Right lobe of liver (tissue), 6 donors: Measurements from ENCODE around the gene LRRC10. TPM values are rescaled to one million over a fixed set of nuclear protein-coding genes. Genes with fewer than 3 reads are reported as not detected.

Experiments used
- ATAC-seq, 4 donors: fragments of 200-7000 bp; cut with Tn5 transposase; one replicate each; pipeline ENCODE4 v1.9.1; 2020; ENCODE audit warnings: mild to moderate bottlenecking in 4 of 4, moderate library complexity in 4 of 4
- DNase-seq, 3 donors: peaks; one replicate each; pipeline ENCODE4 v3.0.0-alpha.2; 2020
- H3K27ac ChIP-seq, 3 donors: fragments of 200-600 bp; one replicate each; pipeline ENCODE4 v1.8.0; 2022
- H3K27me3 ChIP-seq, 2 donors: fragments of 200-600 bp; one replicate each; pipeline ENCODE4 v1.8.0; 2022
- H3K36me3 ChIP-seq, 4 donors: fragments of 200-600 bp; sonication (generic) in 1 of 4; one replicate each; pipeline versions ENCODE4 v1.5.1 to v1.8.0; 2017 to 2022; ENCODE audit warnings: control low read depth in 1 of 4
- H3K4me1 ChIP-seq, 4 donors: fragments of 200-600 bp; sonication (generic) in 1 of 4; one replicate each; pipeline versions ENCODE4 v1.5.1 to v1.8.0; 2017 to 2022; ENCODE audit warnings: control low read depth in 1 of 4
- H3K4me3 ChIP-seq, 3 donors: fragments of 200-600 bp; one replicate each; pipeline ENCODE4 v1.8.0; 2022
- H3K9me3 ChIP-seq, 4 donors: fragments of 200-600 bp; sonication (generic) in 1 of 4; one replicate each; pipeline versions ENCODE4 v1.5.1 to v1.8.0; 2017 to 2022; ENCODE audit warnings: control low read depth in 1 of 4
- POLR2A ChIP-seq: fragments of 450-650 bp; IDR thresholded peaks from one replicate; pipeline ENCODE4 v1.6.1; 2017; ENCODE audit warnings: antibody characterized with exemption, mild to moderate bottlenecking
- WGBS: methylation state at CpG from one replicate; pipeline ENCODE4 v1.1.6; 2018; ENCODE audit warnings: low coverage, low lambda C conversion rate; ENCODE audit not compliant: insufficient coverage; ENCODE audit errors: missing lambda C conversion rate; 5-methylcytosine and 5-hydroxymethylcytosine counted together
- intact Hi-C, 2 donors: fragments of 100-400 bp; cut with DNase I; formaldehyde crosslinking; loops; one replicate each; pipeline versions ENCODE4 v1.11.2 to v1.14.1; 2022
- total RNA-seq, 6 experiments: library from RNA; depleted of rRNA in 2 of 6; stranded (reverse); fragments of >200 nt in 2 of 6; fragmentation: NEBNext Ultra II Directional in 3 of 6; extraction: Animal tissue kit (Norgen Biotek cat#: 25700) in 3 of 6; gene quantifications; one replicate each; pipeline versions ENCODE4 v1.1.0 to v1.2.4, GENCODE V29; 2016 to 2023
- TF ChIP-seq, protein P1 (sequence below), 4 donors: fragments of 200-600 bp in 3 of 4; fragments of 450-650 bp in 1 of 4; IDR thresholded peaks; one replicate each; pipeline versions ENCODE4 v1.5.1 to v1.8.0; 2016 to 2022; ENCODE audit warnings: antibody characterized with exemption in 4 of 4, mild to moderate bottlenecking in 2 of 4
- donor health status: DM: no; HTN: yes; CAD: no.
- donor health status: DM: no; HTN: no; CAD: no.
- donor health status: DM: no; HTN: no; CAD: no.
- donor health status: DM: no; HTN: yes; CAD: no.
- donor health status: DM: no; HTN: yes; CAD: no.

LRRC10 gene
- total RNA-seq, 6 experiments from 2014 or later, result not detected

GRCh38 chr12:69595689-69596088, 15.0 kb downstream of the LRRC10 start:
- TF ChIP-seq, protein P1, sequence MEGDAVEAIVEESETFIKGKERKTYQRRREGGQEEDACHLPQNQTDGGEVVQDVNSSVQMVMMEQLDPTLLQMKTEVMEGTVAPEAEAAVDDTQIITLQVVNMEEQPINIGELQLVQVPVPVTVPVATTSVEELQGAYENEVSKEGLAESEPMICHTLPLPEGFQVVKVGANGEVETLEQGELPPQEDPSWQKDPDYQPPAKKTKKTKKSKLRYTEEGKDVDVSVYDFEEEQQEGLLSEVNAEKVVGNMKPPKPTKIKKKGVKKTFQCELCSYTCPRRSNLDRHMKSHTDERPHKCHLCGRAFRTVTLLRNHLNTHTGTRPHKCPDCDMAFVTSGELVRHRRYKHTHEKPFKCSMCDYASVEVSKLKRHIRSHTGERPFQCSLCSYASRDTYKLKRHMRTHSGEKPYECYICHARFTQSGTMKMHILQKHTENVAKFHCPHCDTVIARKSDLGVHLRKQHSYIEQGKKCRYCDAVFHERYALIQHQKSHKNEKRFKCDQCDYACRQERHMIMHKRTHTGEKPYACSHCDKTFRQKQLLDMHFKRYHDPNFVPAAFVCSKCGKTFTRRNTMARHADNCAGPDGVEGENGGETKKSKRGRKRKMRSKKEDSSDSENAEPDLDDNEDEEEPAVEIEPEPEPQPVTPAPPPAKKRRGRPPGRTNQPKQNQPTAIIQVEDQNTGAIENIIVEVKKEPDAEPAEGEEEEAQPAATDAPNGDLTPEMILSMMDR (IDR thresholded peaks at IDR 0.05), result no peak
- no peak for TF ChIP-seq POLR2A
- no peaks in the 10 kb centered on the region for H3K27me3 ChIP-seq
- ATAC-seq (no peak), DNase-seq (no peak)
- H3K4me3 ChIP-seq, result no peak overlapping the region
- peaks cover 0 to 97% (median 48%) of the 10 kb centered on the region in 4 donors for H3K36me3 ChIP-seq
- H3K4me1 ChIP-seq, result no peaks in the 10 kb centered on the region
- intact Hi-C loops, result no loop called here
- H3K9me3 ChIP-seq, result no peaks in the 10 kb centered on the region
- H3K27ac ChIP-seq, result no peak overlapping the region
- 83% methylated on average over 1 of the region's 2 CpGs for WGBS

- TF ChIP-seq POLR2A, result no peak
- TF ChIP-seq, protein P1 (IDR thresholded peaks at IDR 0.05), result no peak
- DNase-seq (no peak), ATAC-seq (no peak)
- intact Hi-C loops, result no loop called here
- H3K4me1 ChIP-seq, result peaks cover 0 to 12% (median 0%) of the 10 kb centered on the region in 4 donors
- WGBS, result 90% methylated on average over 2 of the region's 2 CpGs
- H3K9me3 ChIP-seq, result no peaks in the 10 kb centered on the region
- H3K27ac ChIP-seq, result no peak overlapping the region
- H3K4me3 ChIP-seq, result no peak overlapping the region
- peaks cover 7 to 75% (median 36%) of the 10 kb centered on the region in 4 donors for H3K36me3 ChIP-seq
- H3K27me3 ChIP-seq, result no peaks in the 10 kb centered on the region
These were observed 21.6 kb downstream of the LRRC10 start for GRCh38 chr12:69589082-69589481.

- H3K4me3 ChIP-seq, result no peak overlapping the region
- H3K4me1 ChIP-seq, result peaks cover 0 to 12% (median 0%) of the 10 kb centered on the region in 4 donors
- no peaks in the 10 kb centered on the region for H3K9me3 ChIP-seq
- intact Hi-C loops, result no loop called here
- TF ChIP-seq, protein P1 (IDR thresholded peaks at IDR 0.05), result no peak
- no peak for TF ChIP-seq POLR2A
- no peak for DNase-seq
- no peaks in the 10 kb centered on the region for H3K27me3 ChIP-seq
- 73% methylated on average over 4 of the region's 4 CpGs for WGBS
- no peak for ATAC-seq
- no peak overlapping the region for H3K27ac ChIP-seq
- peaks cover 7 to 69% (median 34%) of the 10 kb centered on the region in 4 donors for H3K36me3 ChIP-seq
These were observed 22.2 kb downstream of the LRRC10 start for GRCh38 chr12:69588527-69588926.

- Histone ChIP-seq H3K27ac (peak within 1 kb of the TSS; percentile 86 to 90 (median 88)), H3K4me1 (peaks cover 0 to 12% (median 0%) of the 10 kb centered on the region in 4 donors), H3K4me3 (peak within 1 kb of the TSS; percentile 92 to 98 (median 92)), H3K36me3 (peaks cover 7 to 39% (median 22%) of the 10 kb centered on the region in 4 donors), H3K9me3 (no peaks in the 10 kb centered on the region), H3K27me3 (no peaks in the 10 kb centered on the region)
- TF ChIP-seq, protein P1 (IDR thresholded peaks at IDR 0.05), result peak in 3 of 4 donors; percentile 23 to 39 (median 29)
- TF ChIP-seq POLR2A, result peak; percentile 93
- intact Hi-C loops, result no loop called here
- 0% methylated on average over 26 of the region's 63 CpGs for WGBS
- DNase-seq, result peak; percentile 97 to 98 (median 98)
- peak; percentile 100 for ATAC-seq
These were observed 25.3 kb downstream of the LRRC10 start, which contains the start of gene CCT2 for GRCh38 chr12:69585189-69586062. TSS of gene CCT2 (plus strand) at chr12:69585459. CDS start at chr12:69585522, 63 bp downstream.
